GM19467 (cell line): ENCODE results near the gene SUGP1.

Source experiments
- ATAC-seq: cut with Tn5 transposase; IDR thresholded peaks from one replicate; pipeline ENCODE4 v1.9.1; 2021; ENCODE audit warnings: mild to moderate bottlenecking, moderate library complexity; ENCODE audit not compliant: unreplicated experiment

The SUGP1 gene

GRCh38 chr19:19236173-19236572 is 84.1 kb downstream of the SUGP1 start:
- ATAC-seq: no peak

DNA sequence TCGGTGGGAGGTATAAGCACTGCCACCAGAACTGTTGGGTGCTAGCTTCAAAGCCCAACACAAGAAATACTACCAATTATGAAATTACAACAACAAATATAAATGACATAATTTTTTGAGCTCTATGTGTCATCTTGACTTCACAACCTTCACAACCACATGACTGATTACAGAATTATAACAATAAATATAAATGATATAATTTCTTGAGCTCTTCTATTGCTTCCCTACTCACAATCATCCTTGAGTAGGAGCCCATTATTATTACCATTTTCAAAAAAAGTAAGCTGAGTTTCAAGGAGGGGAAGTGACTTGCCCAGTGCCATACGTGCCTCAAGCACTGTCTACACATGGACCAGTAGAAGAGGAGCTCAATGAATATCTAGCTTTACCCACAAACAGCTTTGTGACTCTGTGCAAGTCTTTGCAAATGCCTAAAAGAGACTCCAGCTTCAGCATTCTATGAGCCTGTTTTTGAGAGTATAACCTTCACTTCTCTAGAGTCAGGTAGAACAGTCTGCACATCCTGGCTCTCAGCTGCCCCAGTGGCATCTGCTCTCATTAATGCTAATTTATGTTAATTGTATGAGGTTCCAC is 86.0 kb downstream of the SUGP1 start:
- ATAC-seq: no peak

GRCh38 chr19:19232261-19232721 is 88.0 kb downstream of the SUGP1 start:
- ATAC-seq: no peak

- no peak for ATAC-seq
Measured at GRCh38 chr19:19230999-19231398, 89.3 kb downstream of the SUGP1 start.

DNA sequence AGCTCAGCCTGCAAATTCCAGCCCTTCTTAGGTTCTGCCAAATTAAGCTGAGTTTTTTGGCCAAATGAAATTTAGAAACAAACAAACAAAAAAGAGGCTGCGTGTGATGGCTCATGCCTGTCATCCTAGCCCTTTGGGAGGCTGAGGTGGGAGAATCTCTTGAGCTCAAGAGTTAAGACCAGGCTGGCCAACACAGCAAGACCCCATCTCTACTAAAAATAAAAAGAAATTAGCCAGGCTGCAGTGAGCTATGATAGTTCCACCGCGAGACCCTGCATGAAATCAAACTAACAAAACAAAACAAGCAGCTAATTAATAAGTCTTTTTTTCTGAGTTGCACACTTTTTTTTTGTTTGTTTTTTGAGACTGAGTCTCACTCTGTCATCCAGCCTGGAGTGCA is 90.6 kb downstream of the SUGP1 start:
- ATAC-seq: no peak

DNA sequence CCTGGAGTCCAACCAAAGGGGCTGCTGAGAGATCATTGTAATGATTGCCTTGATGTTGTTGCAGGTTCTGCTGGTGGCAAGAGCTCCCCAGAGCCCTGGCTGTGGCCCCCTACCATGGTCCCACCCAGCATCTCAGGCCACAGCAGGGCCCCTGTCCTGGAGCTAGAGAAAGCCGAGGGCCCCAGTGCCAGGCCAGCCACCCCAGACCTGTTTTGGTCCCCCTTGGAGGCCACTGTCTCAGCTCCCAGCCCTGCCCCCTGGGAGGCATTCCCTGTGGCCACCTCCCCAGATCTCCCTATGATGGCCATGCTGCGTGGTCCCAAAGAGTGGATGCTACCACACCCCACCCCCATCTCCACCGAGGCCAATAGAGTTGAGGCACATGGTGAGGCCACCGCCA is 93.1 kb downstream of the SUGP1 start:
- ATAC-seq: no peak

GRCh38 chr19:19226663-19227062 is 93.6 kb downstream of the SUGP1 start:
- ATAC-seq: no peak

DNA sequence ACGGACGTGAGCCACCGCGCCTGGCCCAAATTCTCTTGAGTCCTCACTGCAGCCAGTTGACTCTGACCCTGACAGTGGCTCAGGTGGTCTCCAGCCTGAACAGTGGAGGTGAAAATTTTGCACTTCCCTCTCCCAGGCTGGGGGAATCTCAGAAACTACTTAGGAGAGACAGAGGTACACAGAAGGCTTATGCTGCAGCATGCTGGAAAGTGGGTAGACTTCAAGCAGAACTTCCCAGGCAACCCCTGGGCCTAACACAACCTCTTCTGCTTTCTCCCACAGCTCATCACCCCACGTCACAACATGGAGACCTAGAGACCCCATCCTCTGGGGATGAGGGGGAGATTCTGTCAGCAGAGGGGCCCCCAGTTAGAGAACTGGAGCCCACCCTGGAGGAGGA is 94.1 kb downstream of the SUGP1 start:
- ATAC-seq: no peak
